GM10266 (cell line): ENCODE measurements around the gene BEST1.

Experiments used
- DNase-seq: peaks from one replicate; pipeline ENCODE4 v3.0.0; 2012; ENCODE audit errors: extremely low spot score
- TF ChIP-seq, protein P1 (sequence below): IDR thresholded peaks from 2 replicates; pipeline ENCODE4 v1.5.1; 2012; ENCODE audit warnings: mild to moderate bottlenecking, low read depth; ENCODE audit not compliant: control insufficient read depth, insufficient read depth; ENCODE audit errors: missing control alignments

BEST1 gene

DNA sequence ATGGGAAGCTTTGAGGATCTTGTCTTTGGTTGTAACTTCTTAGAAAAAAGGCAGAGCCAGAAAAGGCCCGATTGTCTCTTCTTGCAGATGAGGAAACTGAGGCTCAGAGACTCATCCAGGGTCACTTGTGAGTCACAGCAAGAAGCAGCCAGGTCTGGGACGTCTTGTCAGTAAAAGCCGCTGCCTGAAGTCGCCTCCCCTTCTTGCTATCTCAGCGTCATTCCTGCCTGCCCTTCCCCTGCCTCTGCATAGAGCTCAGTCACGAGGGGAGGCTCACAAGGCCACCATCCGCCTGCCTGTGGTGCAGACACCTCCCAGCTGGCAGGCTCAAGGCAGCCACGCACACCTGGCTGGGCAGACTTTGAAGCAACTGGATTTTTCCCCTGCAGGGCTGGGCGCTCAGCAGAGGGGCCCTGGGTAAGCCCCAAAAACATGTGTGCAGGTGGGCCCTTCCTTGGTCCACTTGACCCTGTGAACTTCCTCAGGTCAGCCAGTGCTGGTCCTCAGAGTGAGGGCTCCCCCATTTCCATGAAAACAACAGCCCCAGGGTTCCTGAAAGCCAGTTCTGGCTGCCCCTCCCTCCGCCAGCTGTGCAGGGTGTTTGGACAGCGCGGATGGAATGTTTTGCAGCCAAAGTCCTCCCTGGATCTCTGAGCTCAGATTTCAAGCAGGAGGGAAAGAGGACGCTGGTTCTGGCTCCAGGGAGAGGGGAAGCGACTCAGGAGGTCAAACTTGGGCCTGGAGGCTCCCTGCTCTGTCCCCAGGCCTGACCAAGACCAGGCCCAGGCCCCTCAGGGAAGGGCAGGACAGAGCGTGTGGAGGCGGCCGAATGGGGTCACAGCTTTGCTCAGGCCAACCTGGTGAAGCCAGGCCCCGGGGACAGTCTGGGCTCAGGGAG is 26.7 kb upstream of the BEST1 start:
- TF ChIP-seq, protein P1, sequence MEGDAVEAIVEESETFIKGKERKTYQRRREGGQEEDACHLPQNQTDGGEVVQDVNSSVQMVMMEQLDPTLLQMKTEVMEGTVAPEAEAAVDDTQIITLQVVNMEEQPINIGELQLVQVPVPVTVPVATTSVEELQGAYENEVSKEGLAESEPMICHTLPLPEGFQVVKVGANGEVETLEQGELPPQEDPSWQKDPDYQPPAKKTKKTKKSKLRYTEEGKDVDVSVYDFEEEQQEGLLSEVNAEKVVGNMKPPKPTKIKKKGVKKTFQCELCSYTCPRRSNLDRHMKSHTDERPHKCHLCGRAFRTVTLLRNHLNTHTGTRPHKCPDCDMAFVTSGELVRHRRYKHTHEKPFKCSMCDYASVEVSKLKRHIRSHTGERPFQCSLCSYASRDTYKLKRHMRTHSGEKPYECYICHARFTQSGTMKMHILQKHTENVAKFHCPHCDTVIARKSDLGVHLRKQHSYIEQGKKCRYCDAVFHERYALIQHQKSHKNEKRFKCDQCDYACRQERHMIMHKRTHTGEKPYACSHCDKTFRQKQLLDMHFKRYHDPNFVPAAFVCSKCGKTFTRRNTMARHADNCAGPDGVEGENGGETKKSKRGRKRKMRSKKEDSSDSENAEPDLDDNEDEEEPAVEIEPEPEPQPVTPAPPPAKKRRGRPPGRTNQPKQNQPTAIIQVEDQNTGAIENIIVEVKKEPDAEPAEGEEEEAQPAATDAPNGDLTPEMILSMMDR, result no peak
- DNase-seq, result peak; percentile 4

DNA sequence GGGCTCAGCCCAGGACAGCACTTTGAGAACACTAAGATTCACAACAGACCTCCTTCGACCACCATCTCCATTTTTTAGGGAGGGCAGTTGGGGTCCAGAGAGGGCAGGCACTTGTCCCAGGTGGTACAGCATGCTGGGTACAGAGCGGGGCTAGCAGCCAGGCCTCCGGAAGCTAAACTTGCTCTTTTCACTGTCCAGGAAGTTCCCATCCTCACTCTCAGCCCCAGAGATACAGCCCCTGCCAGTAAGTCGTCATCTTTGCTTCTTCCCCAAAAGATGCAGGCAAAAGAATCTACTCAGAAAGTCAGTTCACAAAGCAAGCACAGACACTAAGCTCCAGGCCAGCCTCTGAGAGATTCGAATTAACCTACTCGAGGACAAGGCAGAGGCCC is 26.1 kb upstream of the BEST1 start:
- TF ChIP-seq, protein P1, result no peak
- no peak for DNase-seq

DNA sequence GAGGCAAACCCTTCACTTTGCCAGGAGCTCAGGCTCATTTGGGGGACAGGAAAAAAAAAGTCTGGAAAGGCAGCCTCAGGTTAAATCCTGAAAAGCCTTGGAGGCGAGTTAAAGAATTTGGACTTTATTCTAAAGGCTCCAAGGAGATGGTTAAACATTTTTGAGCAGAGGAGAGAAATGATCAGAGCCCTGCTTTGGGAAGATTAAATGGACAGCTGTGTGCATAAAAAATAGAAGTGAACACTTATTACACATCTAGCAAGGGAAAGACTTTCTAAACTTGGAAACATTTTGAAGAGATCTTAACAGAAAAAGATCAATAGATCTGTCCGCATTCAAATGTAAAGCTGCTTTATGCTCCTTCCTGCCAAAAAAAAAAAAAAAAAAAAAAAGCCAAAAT is 24.4 kb upstream of the BEST1 start:
- no peak for DNase-seq

DNA sequence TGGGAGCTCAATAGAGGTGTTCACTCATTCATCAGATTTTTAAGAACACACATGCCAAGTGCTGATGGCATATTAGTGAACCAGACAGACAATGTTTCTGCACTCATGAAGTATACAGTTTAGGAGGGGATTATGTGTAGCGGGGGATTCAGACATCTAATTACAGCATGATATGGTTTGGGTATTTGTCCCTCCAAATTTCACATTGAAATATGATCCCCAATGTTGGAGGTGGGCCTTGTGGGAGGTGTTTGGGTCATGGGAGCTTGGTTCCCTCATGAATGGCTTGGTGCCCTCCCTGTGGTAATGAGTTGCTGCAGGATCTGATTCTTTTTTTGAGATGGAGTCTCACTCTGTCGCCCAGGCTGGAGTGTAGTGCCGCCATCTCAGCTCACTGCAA is 23.9 kb upstream of the BEST1 start:
- no peak for DNase-seq
- TF ChIP-seq, protein P1, result no peak

More for the DNA sequence above, 24.4 kb upstream of the BEST1 start:
- TF ChIP-seq, protein P1, result no peak

DNA sequence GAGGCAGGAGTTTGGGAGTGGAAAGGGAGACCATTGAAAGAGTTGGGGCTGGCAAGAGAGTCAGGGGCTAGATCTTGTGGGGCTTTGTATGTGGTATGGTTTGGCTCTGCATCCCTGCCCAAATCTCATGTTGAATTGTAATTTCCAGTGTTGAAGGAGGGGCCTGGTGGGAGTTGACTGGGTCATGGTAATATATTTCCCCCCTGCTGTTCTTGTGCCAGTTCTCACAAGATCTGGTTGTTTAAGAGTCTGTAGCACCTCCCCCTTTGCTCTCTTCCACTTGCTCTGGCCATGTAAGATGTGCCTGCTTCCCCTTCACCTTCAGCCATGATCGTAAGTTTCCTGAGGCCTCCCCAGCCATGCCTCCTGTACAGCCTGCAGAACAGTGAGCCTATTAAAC is 22.6 kb upstream of the BEST1 start:
- TF ChIP-seq, protein P1, result no peak
- DNase-seq, result no peak

DNA sequence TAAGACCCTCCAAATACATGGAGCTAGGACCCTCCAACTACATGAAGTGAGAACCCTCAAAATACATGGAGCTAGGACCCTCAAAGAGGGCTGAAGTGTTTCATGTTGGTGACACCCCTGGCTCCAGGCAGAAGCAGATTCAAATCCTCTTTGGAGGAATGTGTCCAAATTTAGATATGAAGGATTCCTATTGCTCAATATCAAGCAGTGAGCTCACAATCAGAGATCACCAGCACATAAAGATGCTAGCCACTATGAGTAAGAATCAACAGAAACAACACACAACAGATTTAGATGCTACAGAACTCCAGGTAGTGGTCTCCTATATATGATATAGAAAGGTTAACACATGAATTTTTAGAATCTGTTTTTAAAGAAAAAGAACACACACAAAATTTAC is 21.5 kb upstream of the BEST1 start:
- no peak for DNase-seq
- TF ChIP-seq, protein P1, result no peak

DNA sequence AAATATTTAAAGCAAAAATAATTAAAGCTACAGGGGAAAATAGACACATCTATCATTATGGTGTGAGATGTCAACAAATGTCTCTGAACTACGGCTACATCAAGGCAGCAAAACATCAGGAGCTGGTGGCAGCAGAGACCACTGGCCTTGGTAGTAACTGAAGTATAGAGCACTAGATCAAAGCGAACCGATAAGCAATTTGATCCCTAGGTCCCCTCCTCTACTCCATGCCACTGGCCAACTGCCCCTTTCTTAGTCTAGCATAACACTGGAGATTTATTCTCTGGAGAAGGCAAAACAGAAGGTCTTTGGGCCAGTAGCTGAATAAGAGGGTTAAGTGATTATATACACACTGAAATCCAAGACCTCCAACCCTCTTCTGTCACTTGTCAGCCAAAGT is 19.2 kb upstream of the BEST1 start:
- TF ChIP-seq, protein P1, result no peak
- no peak for DNase-seq
